K562 (cell line): Measurements from ENCODE around the gene CIAO2A.
A peak's percentile ranks its signal among the peaks of the same experiment; 100 is the strongest.

Experiments used
- BRCA1 ChIP-seq, 2 experiments: fragments of 450-650 bp in 1 of 2; sonication (generic) in 1 of 2; formaldehyde crosslinking in 1 of 2; IDR thresholded peaks; 2 replicates each; pipeline versions ENCODE4 v1.5.0 to v1.6.1; 2017 to 2020; ENCODE audit warnings: mild to moderate bottlenecking in 1 of 2, missing genetic modification reagents in 1 of 2
- EZH2 ChIP-seq: IDR thresholded peaks from 2 replicates; pipeline ENCODE4 v1.6.1; 2012; ENCODE audit warnings: low read depth, mild to moderate bottlenecking, inconsistent platforms, low read length, borderline replicate concordance
- NUFIP1 ChIP-seq: fragments of 450-650 bp; IDR thresholded peaks from 2 replicates; pipeline ENCODE4 v1.6.1; 2018; ENCODE audit not compliant: partially characterized antibody
- POLR2AphosphoS5 ChIP-seq: IDR thresholded peaks from 2 replicates; pipeline ENCODE4 v1.6.1; 2011; ENCODE audit warnings: mild to moderate bottlenecking, low read depth, low read length, moderate library complexity; ENCODE audit not compliant: control insufficient read depth, insufficient read depth
- RAD51 ChIP-seq: fragments of 450-650 bp; IDR thresholded peaks from 2 replicates; pipeline ENCODE4 v1.7.1; 2016; ENCODE audit warnings: low read depth, mild to moderate bottlenecking, borderline replicate concordance
- TF ChIP-seq, protein P1 (sequence below): fragments of 250-450 bp; sonication (Bioruptor Pico); IDR thresholded peaks from 2 replicates; pipeline ENCODE4 v1.4.0; 2020; ENCODE audit warnings: mild to moderate bottlenecking, moderate library complexity

DNA sequence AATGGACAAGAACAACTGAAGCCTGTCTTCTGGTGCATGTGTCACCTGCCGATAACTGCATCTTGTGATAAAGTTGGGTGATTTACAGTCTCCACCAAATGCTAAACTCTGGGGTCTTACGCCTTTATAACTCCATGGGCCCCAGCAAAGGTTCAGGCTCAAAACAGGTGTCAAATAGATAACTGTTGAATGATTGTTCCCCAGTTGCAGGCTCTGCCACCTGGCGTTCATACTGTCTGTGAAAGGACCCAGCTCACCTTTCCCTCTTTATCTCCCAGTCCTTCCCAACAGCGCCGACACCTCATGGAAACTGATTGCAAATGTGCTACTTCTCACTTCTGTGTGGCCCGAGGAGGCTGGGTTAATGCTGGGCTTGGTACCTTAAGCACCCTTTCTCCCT is 49.6 kb upstream of the CIAO2A start:
- TF ChIP-seq, protein P1, sequence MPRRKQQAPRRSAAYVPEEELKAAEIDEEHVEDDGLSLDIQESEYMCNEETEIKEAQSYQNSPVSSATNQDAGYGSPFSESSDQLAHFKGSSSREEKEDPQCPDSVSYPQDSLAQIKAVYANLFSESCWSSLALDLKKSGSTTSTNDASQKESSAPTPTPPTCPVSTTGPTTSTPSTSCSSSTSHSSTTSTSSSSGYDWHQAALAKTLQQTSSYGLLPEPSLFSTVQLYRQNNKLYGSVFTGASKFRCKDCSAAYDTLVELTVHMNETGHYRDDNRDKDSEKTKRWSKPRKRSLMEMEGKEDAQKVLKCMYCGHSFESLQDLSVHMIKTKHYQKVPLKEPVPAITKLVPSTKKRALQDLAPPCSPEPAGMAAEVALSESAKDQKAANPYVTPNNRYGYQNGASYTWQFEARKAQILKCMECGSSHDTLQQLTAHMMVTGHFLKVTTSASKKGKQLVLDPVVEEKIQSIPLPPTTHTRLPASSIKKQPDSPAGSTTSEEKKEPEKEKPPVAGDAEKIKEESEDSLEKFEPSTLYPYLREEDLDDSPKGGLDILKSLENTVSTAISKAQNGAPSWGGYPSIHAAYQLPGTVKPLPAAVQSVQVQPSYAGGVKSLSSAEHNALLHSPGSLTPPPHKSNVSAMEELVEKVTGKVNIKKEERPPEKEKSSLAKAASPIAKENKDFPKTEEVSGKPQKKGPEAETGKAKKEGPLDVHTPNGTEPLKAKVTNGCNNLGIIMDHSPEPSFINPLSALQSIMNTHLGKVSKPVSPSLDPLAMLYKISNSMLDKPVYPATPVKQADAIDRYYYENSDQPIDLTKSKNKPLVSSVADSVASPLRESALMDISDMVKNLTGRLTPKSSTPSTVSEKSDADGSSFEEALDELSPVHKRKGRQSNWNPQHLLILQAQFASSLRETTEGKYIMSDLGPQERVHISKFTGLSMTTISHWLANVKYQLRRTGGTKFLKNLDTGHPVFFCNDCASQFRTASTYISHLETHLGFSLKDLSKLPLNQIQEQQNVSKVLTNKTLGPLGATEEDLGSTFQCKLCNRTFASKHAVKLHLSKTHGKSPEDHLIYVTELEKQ (CRISPR knock-in tag), result no peak
- TF ChIP-seq RAD51, result no peak
- TF ChIP-seq EZH2, result no peak
- no peak for TF ChIP-seq BRCA1 (IDR thresholded peaks at IDR 0.05)
- TF ChIP-seq BRCA1 (CRISPR knock-in tag; IDR thresholded peaks at IDR 0.05), result no peak
- 0 out of 2 replicates have a peak, but pooled peaks have one; percentile 5 for TF ChIP-seq POLR2AphosphoS5
- no peak for TF ChIP-seq NUFIP1
